Caki2 (cell line): ENCODE data around the gene KRT3. TPM values are rescaled to one million over a fixed set of nuclear protein-coding genes. Genes with fewer than 3 reads are reported as not detected.
A peak's percentile ranks its signal among the peaks of the same experiment; 100 is the strongest.
"Not testable (repeated sequence)": the region's sequence is repeated elsewhere in the genome, so short reads cannot be mapped to it uniquely, and the experiment has no call there.

ENCODE experiments used
- DNase-seq: peaks from one replicate; pipeline ENCODE4 v3.0.0-alpha.2; 2015; ENCODE audit warnings: low read depth
- in situ Hi-C: cut with HindIII; loops from 2 replicates; pipeline ENCODE4 v1.10.0; 2016; ENCODE audit warnings: low sequenced_read_pairs, low pct_unique_long_range_greater_than_20kb, mixed read lengths
- total RNA-seq: library from RNA; depleted of rRNA; stranded (reverse); fragments of >200 nt; shearing (Covaris generic); gene quantifications from 2 replicates; pipeline ENCODE4 v1.2.3, GENCODE V29; 2014; ENCODE audit warnings: low replicate concordance

Gene KRT3
- total RNA-seq, 1 experiment from 2014 or later: not detected

- in situ Hi-C loops: no loop called here
- no peak for DNase-seq
Observed at GRCh38 chr12:52806169-52806811, 10.4 kb upstream of the KRT3 start.

GRCh38 chr12:52805739-52806138 is 9.8 kb upstream of the KRT3 start:
- DNase-seq: no peak
- in situ Hi-C loops: no loop called here

- DNase-seq: peak; percentile 37
- in situ Hi-C loops: no loop called here
Observed at GRCh38 chr12:52805000-52805399, 9.1 kb upstream of the KRT3 start.

- no peak for DNase-seq
- in situ Hi-C loops: no loop called here
Observed at GRCh38 chr12:52802442-52802841, 6.5 kb upstream of the KRT3 start.

GRCh38 chr12:52801773-52802172 is 5.9 kb upstream of the KRT3 start:
- in situ Hi-C loops: no loop called here
- no peak for DNase-seq

- in situ Hi-C loops: no loop called here
- peak; percentile 22 for DNase-seq
Observed at GRCh38 chr12:52800259-52800917, 4.5 kb upstream of the KRT3 start.

GRCh38 chr12:52799505-52800211 is 3.7 kb upstream of the KRT3 start:
- in situ Hi-C loops: no loop called here
- DNase-seq: peak; percentile 23

- DNase-seq: peak; percentile 87
- in situ Hi-C loops: no loop called here
Observed at GRCh38 chr12:52798671-52799504, 3.0 kb upstream of the KRT3 start.

- in situ Hi-C loops: no loop called here
- peak; percentile 67 for DNase-seq
Observed at GRCh38 chr12:52798003-52798670, 2.2 kb upstream of the KRT3 start.

- in situ Hi-C loops: no loop called here
- DNase-seq: no peak
Observed at GRCh38 chr12:52797529-52797894, 1.6 kb upstream of the KRT3 start.

GRCh38 chr12:52796839-52797528 is 1.1 kb upstream of the KRT3 start:
- DNase-seq: no peak

GRCh38 chr12:52796429-52796794 is 495 bp upstream of the KRT3 start:
- DNase-seq: no peak
- in situ Hi-C loops: no loop called here

More at GRCh38 chr12:52796839-52797528, 1.1 kb upstream of the KRT3 start:
- in situ Hi-C loops: no loop called here

GRCh38 chr12:52795332-52795674 is 614 bp downstream of the KRT3 start:
- in situ Hi-C loops, DNase-seq: not testable (repeated sequence)

GRCh38 chr12:52794479-52795331 is 1.2 kb downstream of the KRT3 start:
- DNase-seq: peak; percentile 47
- in situ Hi-C loops: no loop called here

- no peak for DNase-seq
- in situ Hi-C loops: no loop called here
Observed at GRCh38 chr12:52792185-52793029, 3.5 kb downstream of the KRT3 start.
